Activated CD8-positive, alpha-beta memory T cell treated with anti-CD3 and anti-CD28 coated beads, Interleukin-2, amount 50 U/mL, for 1 hour (primary cell): ENCODE results near the gene GALNS.
"Not testable (repeated sequence)": the region's sequence is repeated elsewhere in the genome, so short reads cannot be mapped to it uniquely, and the experiment has no call there.

ENCODE experiments used
- DNase-seq: peaks from one replicate; pipeline ENCODE4 v3.0.0-alpha.2; 2020; ENCODE audit errors: extremely low read depth

Gene GALNS

DNA sequence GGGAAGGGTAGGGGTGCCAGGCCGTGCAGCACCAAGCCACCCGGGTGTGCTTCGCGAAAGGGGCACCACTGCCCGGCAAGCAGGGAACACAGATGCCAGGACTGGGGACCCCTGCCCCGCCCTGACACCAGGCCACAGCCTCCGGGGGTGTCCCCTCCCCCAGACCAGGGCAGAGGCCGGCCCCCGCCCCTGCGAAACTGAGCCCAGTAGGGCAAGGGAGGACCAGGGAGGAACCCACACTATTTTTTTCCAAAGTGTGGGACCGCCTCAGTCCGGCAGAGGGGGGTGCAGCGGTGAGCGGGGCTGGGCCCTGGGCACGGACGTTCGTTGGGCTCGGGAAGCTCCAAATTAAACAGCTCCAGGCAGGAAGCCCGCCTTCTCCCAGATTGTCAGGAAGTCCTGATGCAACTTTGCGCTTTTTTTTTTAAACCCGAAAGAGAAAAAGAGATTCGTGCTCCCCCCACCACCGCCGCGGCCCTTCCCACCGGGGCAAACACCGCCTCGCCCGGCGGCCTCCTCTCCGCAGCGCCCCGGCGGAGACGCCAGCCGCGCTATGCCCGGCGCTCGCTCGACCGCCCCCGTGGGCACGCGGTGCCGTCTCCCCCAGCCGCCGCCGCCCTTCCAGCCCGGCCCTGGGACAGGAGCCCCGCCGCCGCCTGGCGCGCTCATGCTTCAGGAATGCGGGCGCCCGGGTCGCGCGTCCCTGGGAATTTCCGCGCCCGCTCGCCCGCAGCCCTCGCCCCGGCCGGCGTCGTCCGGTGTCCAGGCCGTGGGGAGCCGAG lies 72.5 kb downstream of the GALNS start:
- DNase-seq, result no peak

DNA sequence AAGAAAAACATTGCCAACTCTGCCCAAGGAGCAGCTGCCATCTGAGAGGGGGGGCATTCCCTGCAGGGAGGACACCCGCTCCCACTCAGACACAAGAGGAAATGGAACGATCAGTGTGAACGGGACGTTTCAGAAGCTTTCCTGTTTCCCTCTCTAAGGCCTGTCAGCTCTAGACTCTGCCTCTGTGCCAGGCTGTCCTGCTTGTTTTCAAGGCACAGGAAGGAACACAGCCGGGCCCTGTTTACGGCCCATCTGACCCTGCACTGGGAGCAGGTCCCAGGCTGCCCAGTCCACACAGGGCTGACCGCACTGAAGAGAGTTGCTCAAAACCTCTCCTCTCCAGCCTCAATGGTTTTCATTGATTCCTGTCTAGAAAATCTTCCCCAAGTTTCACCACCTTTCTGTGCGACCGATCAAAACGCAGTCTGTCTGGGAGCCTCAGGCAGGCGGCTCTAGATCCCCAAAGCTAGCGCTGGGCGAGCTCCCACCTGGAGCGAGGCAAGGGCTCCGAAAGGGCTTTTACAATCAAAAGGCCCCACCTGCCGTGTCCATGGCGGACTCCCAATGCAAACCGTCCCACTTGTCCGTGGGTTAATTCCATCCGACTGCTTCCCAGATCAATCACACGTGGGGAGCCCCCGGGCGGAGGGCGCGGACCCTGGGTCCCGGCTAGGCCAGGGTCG lies 73.2 kb downstream of the GALNS start:
- DNase-seq, result no peak

DNA sequence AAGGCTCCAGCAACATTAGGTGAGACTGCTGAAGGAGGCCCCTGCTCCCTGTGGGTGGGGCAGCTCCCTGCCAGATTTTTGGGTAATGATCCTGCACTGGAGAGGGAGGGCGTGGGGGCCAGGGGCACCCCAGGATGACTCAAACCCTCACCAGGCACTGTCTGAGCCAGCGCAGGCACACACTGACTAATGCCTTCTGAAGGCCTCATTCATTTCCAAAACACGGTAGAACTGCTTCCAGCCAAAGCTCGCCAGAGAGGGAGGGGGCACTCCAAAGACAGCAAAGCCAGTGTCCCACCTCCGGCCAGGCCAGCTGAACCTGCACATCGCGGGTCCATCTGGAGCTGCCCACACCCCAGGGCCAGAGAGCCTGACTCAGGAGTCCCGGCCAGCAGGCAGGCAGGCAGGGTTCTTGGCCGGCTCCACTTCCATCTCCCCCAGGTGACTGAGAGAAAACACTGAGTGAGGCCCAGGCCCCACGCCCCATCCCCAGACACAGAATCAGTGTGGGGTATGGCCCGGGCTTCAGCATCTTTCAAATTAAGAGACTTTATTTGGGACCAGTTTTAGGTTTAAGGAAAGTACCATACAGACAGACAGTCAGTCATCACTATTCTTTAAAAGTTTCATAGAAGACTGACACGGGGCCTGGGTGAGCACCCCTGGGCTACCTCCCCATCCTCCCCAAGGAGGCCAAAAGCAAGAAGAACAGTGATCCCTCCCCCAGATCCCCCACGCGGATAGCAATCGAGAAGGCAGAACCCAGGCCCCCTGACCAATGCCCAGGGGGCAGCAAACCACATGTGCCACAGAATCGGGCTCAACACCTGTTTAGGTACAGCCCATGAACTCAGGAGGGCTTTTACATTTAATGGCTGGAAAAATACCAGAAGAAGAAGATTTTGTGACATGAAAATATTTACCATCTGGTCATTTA lies 74.0 kb downstream of the GALNS start:
- DNase-seq, result no peak

DNA sequence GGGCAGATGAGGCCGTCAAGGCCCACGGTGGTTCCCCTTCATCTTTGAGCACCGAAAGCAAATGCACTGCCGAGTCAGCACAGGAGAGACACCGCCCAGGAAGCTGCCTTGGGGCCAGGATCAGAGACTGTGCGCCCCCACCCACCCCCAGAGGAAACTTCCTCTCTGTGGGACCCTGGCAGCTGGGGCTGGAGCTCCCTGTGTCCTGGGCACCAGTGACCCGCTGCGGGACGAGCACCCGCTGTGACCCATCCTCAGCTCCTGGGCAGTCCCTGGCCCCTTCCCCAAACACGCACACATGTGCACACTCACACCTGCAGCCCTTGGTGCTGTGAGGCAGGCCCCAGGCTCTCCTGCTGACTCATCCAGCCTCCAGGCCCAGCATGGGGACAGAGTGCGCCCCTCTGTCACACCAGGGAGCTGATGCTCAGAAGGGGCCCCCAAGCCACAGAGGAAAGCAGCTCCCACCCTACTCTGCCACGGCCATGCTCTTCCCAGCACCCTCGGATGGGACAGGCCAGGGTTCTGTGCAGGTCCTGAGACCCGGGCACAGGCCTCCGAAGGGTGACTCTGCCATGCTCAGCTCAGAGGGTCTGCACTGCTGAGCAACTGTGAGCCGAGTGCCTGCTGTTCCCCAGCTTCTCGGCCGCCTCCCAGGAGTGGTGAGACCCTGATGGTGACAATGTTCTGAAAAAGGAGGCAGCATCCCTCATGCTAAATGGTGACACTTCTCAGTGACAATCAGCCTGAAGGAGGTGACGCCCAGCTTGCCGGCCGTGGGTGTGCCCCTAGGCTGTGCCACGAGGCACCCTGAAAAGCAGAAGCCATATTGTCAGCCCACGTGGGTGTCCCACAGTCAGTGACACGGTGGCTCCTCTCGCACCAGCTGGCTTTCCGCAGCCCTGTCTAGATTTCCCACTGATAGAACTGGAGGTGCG lies 75.3 kb downstream of the GALNS start:
- no peak for DNase-seq

DNA sequence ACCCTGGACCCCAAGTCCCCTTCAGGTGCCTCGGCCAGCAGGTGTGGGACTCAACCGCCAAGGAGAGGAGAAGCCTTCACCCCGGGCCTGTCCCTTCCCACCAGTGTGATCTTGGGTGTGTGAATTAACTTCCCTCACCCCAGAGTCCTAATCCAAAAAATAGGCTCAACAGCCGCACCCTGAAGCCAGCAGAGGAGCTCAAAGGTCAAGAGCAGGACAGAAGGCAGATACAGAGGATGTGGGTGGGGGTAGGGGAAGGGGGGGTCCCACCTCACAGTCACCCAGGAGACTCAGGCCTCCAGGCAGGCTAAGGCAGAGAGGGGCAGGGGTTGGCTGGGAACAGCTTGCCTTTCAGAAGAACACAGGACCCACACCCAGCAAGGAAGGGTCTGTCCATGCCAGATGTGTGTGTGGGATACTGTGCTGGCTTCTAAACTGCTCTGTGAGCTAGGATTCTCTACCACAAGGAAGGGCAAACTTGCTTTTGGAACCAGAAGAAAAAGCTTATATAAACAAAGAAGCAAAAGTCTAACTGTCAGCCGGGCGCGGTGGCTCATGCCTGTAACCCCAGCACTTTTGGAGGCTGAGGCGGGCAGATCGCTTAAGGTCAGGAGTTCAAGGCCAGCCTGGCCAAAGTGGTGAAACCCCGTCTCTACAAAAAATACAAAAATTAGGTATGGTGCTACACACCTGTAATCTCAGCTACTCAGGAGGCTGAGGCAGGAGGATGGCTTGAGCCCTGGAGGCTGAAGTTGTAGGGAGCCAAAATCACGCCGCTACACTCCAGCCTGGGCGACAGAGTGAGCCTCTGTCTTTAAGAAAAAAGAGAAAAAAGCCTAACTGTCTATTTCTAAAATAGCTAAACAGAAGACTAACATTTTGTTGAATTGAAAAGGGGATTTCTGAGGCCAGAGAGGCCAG lies 76.3 kb downstream of the GALNS start:
- DNase-seq, result no peak

- no peak for DNase-seq
Measured at GRCh38 chr16:88779406-88780141, 77.2 kb downstream of the GALNS start.

- no peak for DNase-seq
Measured at GRCh38 chr16:88778541-88779065, 78.1 kb downstream of the GALNS start.

- DNase-seq, result no peak
Measured at GRCh38 chr16:88778271-88778525, 78.5 kb downstream of the GALNS start.

DNA sequence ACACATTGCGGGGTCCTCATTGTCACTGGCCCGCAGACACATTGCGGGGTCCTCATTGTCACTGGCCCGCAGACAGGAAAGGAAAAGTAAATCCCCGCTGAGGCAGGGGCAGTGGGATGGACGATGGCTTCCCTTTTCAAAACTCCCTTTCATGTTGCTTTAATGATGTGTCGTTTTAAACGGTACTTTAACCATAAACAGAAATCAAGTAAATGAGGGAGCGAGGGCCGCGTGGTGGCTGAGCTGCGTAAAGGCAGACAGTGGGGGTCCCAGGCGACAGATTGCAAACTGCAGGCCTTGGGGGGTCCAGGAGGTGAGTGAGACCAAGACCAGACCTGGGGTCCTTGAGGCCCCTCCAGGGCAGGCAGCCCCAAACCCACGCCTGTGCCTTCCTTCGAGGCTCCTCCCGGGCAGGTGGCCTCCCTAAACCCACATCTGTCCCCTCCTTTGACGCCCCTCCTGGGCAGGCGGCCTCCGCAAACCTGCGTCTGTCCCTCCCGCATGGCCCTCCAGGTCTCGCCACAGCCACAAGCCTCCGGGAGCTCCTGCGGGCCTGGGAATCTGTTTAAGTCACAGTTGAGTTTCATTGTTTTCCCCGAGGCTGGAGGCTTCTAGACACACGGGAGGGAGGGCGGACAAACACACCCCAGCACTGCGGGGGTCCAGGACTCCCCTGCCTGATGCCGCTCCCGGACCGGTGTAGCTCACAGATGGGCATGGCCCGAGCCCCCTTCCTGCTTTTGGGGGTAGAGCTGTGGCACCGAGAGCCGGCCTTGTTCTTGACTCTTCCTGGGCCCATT lies 79.1 kb downstream of the GALNS start:
- no peak for DNase-seq

DNA sequence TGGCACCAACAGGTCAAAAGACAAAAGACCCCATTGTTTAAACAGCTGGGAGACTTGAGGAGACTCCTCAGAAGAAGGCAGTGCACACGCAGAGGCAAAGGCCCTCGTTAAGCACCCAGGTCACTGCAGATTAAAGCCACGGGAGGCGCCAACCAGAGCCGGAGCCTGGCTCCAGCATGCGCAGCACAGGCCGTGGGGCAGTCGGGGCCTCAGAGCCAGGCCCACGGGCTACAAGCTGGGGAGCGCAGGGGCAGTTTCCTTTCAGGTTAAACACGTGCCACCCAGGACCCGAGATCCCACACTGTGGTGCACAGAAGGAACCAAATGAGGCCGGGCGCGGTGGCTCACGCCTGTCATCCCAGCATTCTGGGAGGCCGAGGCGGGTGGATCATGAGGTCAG lies 80.9 kb downstream of the GALNS start:
- DNase-seq, result no peak

DNA sequence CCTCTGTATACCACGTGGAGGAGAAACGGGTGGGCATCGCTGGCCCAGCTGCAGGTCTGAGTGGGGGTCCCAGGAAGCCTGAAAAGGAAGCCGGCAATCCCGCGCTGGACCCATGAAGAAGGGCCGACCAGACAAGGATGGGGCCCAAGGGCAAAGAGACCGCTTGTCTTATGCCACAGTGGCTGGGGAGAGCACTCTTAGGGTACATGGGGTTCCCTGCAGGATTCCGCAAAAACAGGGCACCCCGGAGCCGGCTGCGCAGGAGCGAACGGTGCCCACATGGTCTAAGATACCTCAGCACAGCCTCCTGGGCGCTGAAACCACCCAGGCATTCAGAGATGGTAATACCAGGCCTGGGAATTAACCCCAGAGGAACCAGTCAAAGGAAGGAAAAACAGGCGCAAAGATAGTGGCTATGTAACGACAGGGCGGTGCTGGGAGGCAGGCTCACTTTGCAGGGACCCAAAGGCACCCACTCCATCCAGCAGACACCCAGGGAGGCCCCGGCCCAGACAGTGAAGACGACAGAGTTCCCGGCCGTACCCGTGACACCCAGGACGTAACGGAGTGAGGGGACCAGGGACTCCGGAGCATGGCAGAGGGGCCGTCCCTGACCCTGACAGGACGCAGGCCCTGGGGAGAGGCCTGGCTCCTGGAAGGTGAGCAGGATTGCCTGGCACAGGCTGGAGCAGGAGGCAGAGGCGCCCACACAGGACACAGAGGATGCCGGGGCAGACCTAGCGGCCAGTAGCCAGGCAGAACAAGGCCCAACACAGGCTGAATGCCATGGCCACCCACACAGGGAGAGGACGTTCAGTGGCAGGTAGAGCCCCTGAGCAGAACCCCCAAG lies 82.0 kb downstream of the GALNS start:
- DNase-seq, result no peak

- no peak for DNase-seq
Measured at GRCh38 chr16:88773812-88774291, 82.9 kb downstream of the GALNS start.

DNA sequence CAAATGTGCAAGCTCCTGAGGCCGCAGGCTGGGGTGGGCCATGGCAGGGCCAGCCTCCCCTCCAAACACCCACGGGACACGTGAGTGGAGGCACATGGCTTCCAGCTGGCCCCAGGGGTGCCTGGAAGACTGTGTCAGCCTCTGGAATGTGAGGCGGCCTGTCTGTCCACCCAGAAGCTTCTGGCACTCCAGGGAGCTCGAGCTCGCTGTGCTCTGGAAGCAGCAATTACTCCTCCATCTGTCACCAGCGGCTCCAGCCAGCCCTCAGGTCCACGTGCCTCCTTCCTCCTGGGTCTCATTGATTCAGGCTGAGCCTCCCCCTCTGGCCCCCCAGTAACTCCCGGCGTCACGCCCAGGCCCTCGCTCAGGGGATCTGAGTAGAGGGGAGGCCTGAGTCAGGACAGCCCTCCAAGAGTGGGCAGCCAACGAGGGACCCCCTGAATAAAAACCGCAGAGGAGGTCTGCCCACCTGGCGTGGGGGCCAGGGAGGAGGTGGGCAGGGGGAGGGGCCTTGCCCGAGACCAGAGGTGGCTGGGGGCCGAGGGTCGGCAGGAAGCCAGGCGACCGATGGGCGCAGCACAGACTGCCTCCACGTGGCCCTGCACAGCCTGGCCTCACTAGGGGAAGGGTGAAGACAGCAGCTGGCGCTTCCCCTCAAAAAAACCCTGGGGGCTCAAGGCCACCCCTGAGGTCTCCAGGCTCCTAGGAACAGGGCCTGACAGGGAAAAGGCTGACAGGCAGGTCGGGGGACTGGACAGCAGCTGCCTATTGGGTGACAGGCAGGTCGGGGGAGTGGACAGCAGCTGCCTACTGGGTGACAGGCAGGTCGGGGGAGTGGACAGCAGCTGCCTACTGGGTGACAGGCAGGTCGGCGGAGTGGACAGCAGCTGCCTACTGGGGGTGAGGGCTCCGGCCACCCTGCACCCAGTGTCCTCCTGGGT lies 83.6 kb downstream of the GALNS start:
- no peak for DNase-seq

DNA sequence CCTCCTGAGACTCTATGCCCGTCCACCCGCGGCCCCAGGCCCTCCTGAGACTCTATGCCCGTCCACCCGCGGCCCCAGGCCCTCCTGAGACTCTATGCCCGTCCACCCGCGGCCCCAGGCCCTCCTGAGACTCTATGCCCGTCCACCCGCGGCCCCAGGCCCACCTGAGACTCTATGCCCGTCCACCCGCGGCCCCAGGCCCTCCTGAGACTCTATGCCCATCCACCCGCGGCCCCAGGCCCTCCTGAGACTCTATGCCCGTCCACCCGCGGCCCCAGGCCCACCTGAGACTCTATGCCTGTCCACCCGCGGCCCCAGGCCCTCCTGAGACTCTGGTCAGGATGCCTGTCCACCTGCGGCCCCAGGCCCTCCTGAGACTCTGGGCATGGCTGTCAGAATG lies 85.0 kb downstream of the GALNS start:
- DNase-seq, result not testable (repeated sequence)

- no peak for DNase-seq
Measured at GRCh38 chr16:88771294-88771772, 85.4 kb downstream of the GALNS start.
